Activated T-cell treated with anti-CD3 and anti-CD28 coated beads, Interleukin-2, amount 50 U/mL, for 72 hours (primary cell): ENCODE results near the gene ACTR8. TPM values are rescaled to one million over a fixed set of nuclear protein-coding genes. Genes with fewer than 3 reads are reported as not detected.
"Not testable (repeated sequence)": the region's sequence is repeated elsewhere in the genome, so short reads cannot be mapped to it uniquely, and the experiment has no call there.

Experiments
- ATAC-seq, 2 donors: fragments of 150-1000 bp; cut with Tn5 transposase; replicated peaks in 1 of 2; 2 replicates each; pipeline ENCODE4 v1.10.0; 2021; ENCODE audit warnings: moderate library complexity in 2 of 2, mild to moderate bottlenecking in 1 of 2
- DNase-seq, 2 donors: peaks; one replicate each; pipeline ENCODE4 v3.0.0; 2021 to 2022; ENCODE audit warnings: mixed read lengths in 1 of 2
- H3K27ac Mint-ChIP-seq: one replicate; pipeline ENCODE4 v1.8.0; 2022; ENCODE audit warnings: mild to moderate bottlenecking, moderate library complexity, mixed read lengths
- H3K27me3 Mint-ChIP-seq: one replicate; pipeline ENCODE4 v1.8.0; 2022; ENCODE audit warnings: low read depth, mixed read lengths
- H3K36me3 Mint-ChIP-seq, 2 donors: one replicate each; pipeline ENCODE4 v1.8.0; 2022; ENCODE audit warnings: mixed read lengths in 2 of 2, mild to moderate bottlenecking in 1 of 2; ENCODE audit not compliant: insufficient read depth in 2 of 2
- H3K4me1 Mint-ChIP-seq: one replicate; pipeline ENCODE4 v1.8.0; 2022; ENCODE audit warnings: low read depth, mixed read lengths
- H3K4me3 Mint-ChIP-seq, 2 donors: one replicate each; pipeline ENCODE4 v1.8.0; 2022; ENCODE audit warnings: mild to moderate bottlenecking in 2 of 2, mixed read lengths in 2 of 2, moderate library complexity in 2 of 2
- H3K9me3 Mint-ChIP-seq, 2 donors: one replicate each; pipeline ENCODE4 v1.8.0; 2022; ENCODE audit warnings: mixed read lengths in 2 of 2
- total RNA-seq, 2 donors: library from RNA; stranded (reverse); gene quantifications; one replicate each; pipeline ENCODE4 v1.2.3, GENCODE V29; 2022

Gene ACTR8
- 10 to 100 TPM; 39.2 to 47.2 TPM for total RNA-seq

- ATAC-seq: peak; percentile 88 to 89
- peak; percentile 88 to 91 for DNase-seq
- Mint-ChIP-seq H3K9me3 (no peaks in the 10 kb centered on the region), H3K36me3 (peaks cover 4 to 26% of the 10 kb centered on the region in 2 donors), H3K4me3 (peak within 1 kb of the TSS; percentile 97 to 98), H3K27me3 (no peaks in the 10 kb centered on the region), H3K4me1 (peaks cover 32% of the 10 kb centered on the region), H3K27ac (peak within 1 kb of the TSS; percentile 99)
Observed at GRCh38 chr3:53881691-53882593, at the start of gene ACTR8. ACTR8 (minus strand) TSS chr3:53882152; CDS start chr3:53882101, 51 bp downstream.

- ATAC-seq, H3K4me3 Mint-ChIP-seq, H3K36me3 Mint-ChIP-seq, H3K27ac Mint-ChIP-seq, DNase-seq, H3K27me3 Mint-ChIP-seq, H3K9me3 Mint-ChIP-seq, H3K4me1 Mint-ChIP-seq: not testable (repeated sequence)
Observed at GRCh38 chr3:53927208-53927872, 45.4 kb upstream of the ACTR8 start.

GRCh38 chr3:53921296-53921695 is 39.3 kb upstream of the ACTR8 start:
- peaks cover 0 to 3% of the 10 kb centered on the region in 2 donors for H3K36me3 Mint-ChIP-seq
- H3K4me3 Mint-ChIP-seq: no peak overlapping the region
- H3K27me3 Mint-ChIP-seq: peaks cover 18% of the 10 kb centered on the region
- no peak for ATAC-seq
- no peaks in the 10 kb centered on the region for H3K4me1 Mint-ChIP-seq
- DNase-seq: peak in 1 of 2 donors; percentile 4
- H3K9me3 Mint-ChIP-seq: peaks cover 0 to 2% of the 10 kb centered on the region in 2 donors
- no peak overlapping the region for H3K27ac Mint-ChIP-seq

- Mint-ChIP-seq H3K4me1 (no peaks in the 10 kb centered on the region), H3K27me3 (peaks cover 18% of the 10 kb centered on the region), H3K27ac (no peak overlapping the region), H3K36me3 (peaks cover 0 to 3% of the 10 kb centered on the region in 2 donors), H3K4me3 (no peak overlapping the region), H3K9me3 (peaks cover 0 to 2% of the 10 kb centered on the region in 2 donors)
- no peak for DNase-seq
- ATAC-seq: no peak
Observed at GRCh38 chr3:53919741-53920140, 37.8 kb upstream of the ACTR8 start.

GRCh38 chr3:53913401-53913800 is 31.4 kb upstream of the ACTR8 start:
- no peak for DNase-seq
- Mint-ChIP-seq H3K27me3 (peaks cover 28% of the 10 kb centered on the region), H3K36me3 (no peaks in the 10 kb centered on the region), H3K4me1 (no peaks in the 10 kb centered on the region), H3K27ac (no peak overlapping the region), H3K4me3 (no peak overlapping the region), H3K9me3 (no peaks in the 10 kb centered on the region)
- no peak for ATAC-seq

- peaks cover 0 to 1% of the 10 kb centered on the region in 2 donors for H3K36me3 Mint-ChIP-seq
- DNase-seq (no peak), ATAC-seq (no peak)
- H3K4me3 Mint-ChIP-seq: no peak overlapping the region
- peaks cover 0 to 2% of the 10 kb centered on the region in 2 donors for H3K9me3 Mint-ChIP-seq
- no peaks in the 10 kb centered on the region for H3K4me1 Mint-ChIP-seq
- no peak overlapping the region for H3K27ac Mint-ChIP-seq
- peaks cover 41% of the 10 kb centered on the region for H3K27me3 Mint-ChIP-seq
Observed at GRCh38 chr3:53902711-53903110, 20.8 kb upstream of the ACTR8 start.

- Mint-ChIP-seq H3K27me3 (peaks cover 38% of the 10 kb centered on the region), H3K4me1 (no peaks in the 10 kb centered on the region), H3K27ac (no peak overlapping the region), H3K4me3 (no peak overlapping the region), H3K9me3 (peaks cover 0 to 2% of the 10 kb centered on the region in 2 donors), H3K36me3 (peaks cover 0 to 1% of the 10 kb centered on the region in 2 donors)
- no peak for ATAC-seq
- no peak for DNase-seq
Observed at GRCh38 chr3:53902067-53902466, 20.1 kb upstream of the ACTR8 start.

GRCh38 chr3:53900666-53901331 is 18.8 kb upstream of the ACTR8 start:
- DNase-seq: no peak
- H3K27me3 Mint-ChIP-seq: peaks cover 26% of the 10 kb centered on the region
- no peaks in the 10 kb centered on the region for H3K4me1 Mint-ChIP-seq
- no peak overlapping the region for H3K27ac Mint-ChIP-seq
- H3K4me3 Mint-ChIP-seq: no peak overlapping the region
- H3K9me3 Mint-ChIP-seq: no peaks in the 10 kb centered on the region
- H3K36me3 Mint-ChIP-seq: no peaks in the 10 kb centered on the region
- no peak for ATAC-seq

- DNase-seq (no peak), ATAC-seq (no peak)
- Mint-ChIP-seq H3K36me3 (no peaks in the 10 kb centered on the region), H3K27ac (no peak overlapping the region), H3K9me3 (no peaks in the 10 kb centered on the region), H3K27me3 (peaks cover 18% of the 10 kb centered on the region), H3K4me3 (no peak overlapping the region), H3K4me1 (no peaks in the 10 kb centered on the region)
Observed at GRCh38 chr3:53899750-53900149, 17.8 kb upstream of the ACTR8 start.

- Mint-ChIP-seq H3K36me3 (peaks cover 5 to 11% of the 10 kb centered on the region in 2 donors), H3K9me3 (peaks cover 0 to 3% of the 10 kb centered on the region in 2 donors), H3K27me3 (no peaks in the 10 kb centered on the region), H3K27ac (peak overlapping the region; percentile 98), H3K4me1 (peaks cover 49% of the 10 kb centered on the region), H3K4me3 (peak overlapping the region; percentile 90 to 99)
- ATAC-seq: no peak
- DNase-seq: no peak
Observed at GRCh38 chr3:53892286-53892637, 10.3 kb upstream of the ACTR8 start.

GRCh38 chr3:53891497-53892285 is 9.7 kb upstream of the ACTR8 start, which contains the start of gene SELENOK:
SELENOK (minus strand) TSS chr3:53891859.
- peak within 1 kb of the TSS; percentile 98 for H3K27ac Mint-ChIP-seq
- DNase-seq (peak; percentile 96 to 97), ATAC-seq (peak; percentile 94 to 95)
- peaks cover 55% of the 10 kb centered on the region for H3K4me1 Mint-ChIP-seq
- H3K27me3 Mint-ChIP-seq: no peaks in the 10 kb centered on the region
- H3K9me3 Mint-ChIP-seq: peaks cover 0 to 3% of the 10 kb centered on the region in 2 donors
- peaks cover 5 to 13% of the 10 kb centered on the region in 2 donors for H3K36me3 Mint-ChIP-seq
- H3K4me3 Mint-ChIP-seq: peak within 1 kb of the TSS; percentile 90 to 99

- peak overlapping the region; percentile 90 to 99 for H3K4me3 Mint-ChIP-seq
- H3K9me3 Mint-ChIP-seq: peaks cover 0 to 3% of the 10 kb centered on the region in 2 donors
- peaks cover 5 to 15% of the 10 kb centered on the region in 2 donors for H3K36me3 Mint-ChIP-seq
- H3K27ac Mint-ChIP-seq: peak overlapping the region; percentile 98
- H3K27me3 Mint-ChIP-seq: no peaks in the 10 kb centered on the region
- DNase-seq (peak; percentile 49 to 50), ATAC-seq (peak; percentile 24 to 29)
- peaks cover 61% of the 10 kb centered on the region for H3K4me1 Mint-ChIP-seq
Observed at GRCh38 chr3:53890726-53891475, 8.9 kb upstream of the ACTR8 start.
